ENCODE data around the gene PTPRZ1. TPM values are rescaled to one million over a fixed set of nuclear protein-coding genes. Genes with fewer than 3 reads are reported as not detected.

The PTPRZ1 gene
- total and polyA plus RNA-seq, 2 of the 13 experiments (the other 11 are each of a cell fraction or from before 2014, with no cell fraction given), result not detected

GRCh38 chr7:121871188-121871587 lies 1.8 kb upstream of the PTPRZ1 start:
- DNase-seq (ENCODE audit: low spot score), result no peak
- H3K4me1 ChIP-seq (ENCODE audit: insufficient read depth, low read length), result peaks cover 11% of the 10 kb centered on the region
- intact Hi-C loops (cut with micrococcal nuclease; ENCODE audit: unreplicated experiment), result no loop called here
- no peaks in the 10 kb centered on the region for H4K20me1 ChIP-seq (ENCODE audit: insufficient read depth, low read length)
- no peak overlapping the region for H3K4me2 ChIP-seq (ENCODE audit: low read depth, low read length)
- H3K27me3 ChIP-seq (ENCODE audit: control insufficient read depth in 1 of 2, insufficient read depth in 2 of 2, low read length in 2 of 2), result peaks cover 1 to 26% of the 10 kb centered on the region in 2 experiments; a peak in 3 of 5 replicates
- no peak overlapping the region for H3K27ac ChIP-seq (ENCODE audit: extremely low read length, insufficient read depth, low read length)
- TF ChIP-seq ZBTB14 (CRISPR knock-in tag; IDR thresholded peaks at IDR 0.05), result no peak
- TF ChIP-seq NCOR1 (IDR thresholded peaks at IDR 0.05; ENCODE audit: borderline replicate concordance, low read length), result no peak
- no peak for TF ChIP-seq ZSCAN21 (CRISPR knock-in tag; IDR thresholded peaks at IDR 0.05; ENCODE audit: borderline replicate concordance)
- TF ChIP-seq PTBP1 (IDR thresholded peaks at IDR 0.05; ENCODE audit: low read depth, low read length, poor library complexity, severe bottlenecking), result no peak
- TF ChIP-seq ZBTB21 (CRISPR knock-in tag; IDR thresholded peaks at IDR 0.05), result no peak
- TF ChIP-seq ZNF225 (CRISPR knock-in tag; IDR thresholded peaks at IDR 0.05), result no peak
- no peak for TF ChIP-seq FOSL2 (CRISPR knock-in tag; IDR thresholded peaks at IDR 0.05)
- no peak for TF ChIP-seq TFDP2 (CRISPR knock-in tag; IDR thresholded peaks at IDR 0.05)
- TF ChIP-seq ZFP90 (CRISPR knock-in tag; IDR thresholded peaks at IDR 0.05; ENCODE audit: borderline replicate concordance), result no peak
- no peak for TF ChIP-seq CCDC6 (CRISPR knock-in tag; IDR thresholded peaks at IDR 0.05)
- TF ChIP-seq POLR2AphosphoS5 (IDR thresholded peaks at IDR 0.05; ENCODE audit: low read depth, low read length), result no peak
- no peak for TF ChIP-seq KLF12 (CRISPR knock-in tag; IDR thresholded peaks at IDR 0.05; ENCODE audit: borderline replicate concordance)
- TF ChIP-seq DZIP1 (CRISPR knock-in tag; IDR thresholded peaks at IDR 0.05), result no peak
- no peak for TF ChIP-seq ZNF510 (CRISPR knock-in tag; IDR thresholded peaks at IDR 0.05; ENCODE audit: low read depth)
- TF ChIP-seq ZNF772 (CRISPR knock-in tag; IDR thresholded peaks at IDR 0.05), result no peak
- no peak for TF ChIP-seq SKIL (CRISPR knock-in tag; IDR thresholded peaks at IDR 0.05; ENCODE audit: borderline replicate concordance)
- no peaks in the 10 kb centered on the region for H3K36me3 ChIP-seq (replicated peaks in 1 of 2; ENCODE audit: control insufficient read depth in 1 of 2, insufficient read depth in 2 of 2, low read length in 2 of 2)
- ChIA-PET POLR2A (no interaction called here), CTCF (ENCODE audit: low intra/inter-chr PET ratio, low total read pairs) (no interaction called here)
- H3K9ac ChIP-seq (ENCODE audit: insufficient read depth, low read depth, low read length), result no peak overlapping the region
- H2AFZ ChIP-seq (ENCODE audit: low read length), result no peak overlapping the region
- H3K4me3 ChIP-seq (replicated peaks in 1 of 3; ENCODE audit: insufficient read depth in 1 of 3, low read depth in 2 of 3, low read length in 3 of 3), result no peak overlapping the region
- in situ Hi-C loops (cut with HindIII; ENCODE audit: extremely low pct_ligation_motif_present, low pct_unique_long_range_greater_than_20kb), result no loop called here
- ATAC-seq, result no peak
- FAIRE-seq, result no peak
- no peaks in the 10 kb centered on the region for H3K79me2 ChIP-seq (ENCODE audit: insufficient read depth, low read length)
- no TSS peak for BruUV-seq (replicated peaks)
- no peaks in the 10 kb centered on the region for H3K9me3 ChIP-seq (ENCODE audit: low read length)
